Measurements from ENCODE around the gene ANKH.

The ANKH gene

DNA sequence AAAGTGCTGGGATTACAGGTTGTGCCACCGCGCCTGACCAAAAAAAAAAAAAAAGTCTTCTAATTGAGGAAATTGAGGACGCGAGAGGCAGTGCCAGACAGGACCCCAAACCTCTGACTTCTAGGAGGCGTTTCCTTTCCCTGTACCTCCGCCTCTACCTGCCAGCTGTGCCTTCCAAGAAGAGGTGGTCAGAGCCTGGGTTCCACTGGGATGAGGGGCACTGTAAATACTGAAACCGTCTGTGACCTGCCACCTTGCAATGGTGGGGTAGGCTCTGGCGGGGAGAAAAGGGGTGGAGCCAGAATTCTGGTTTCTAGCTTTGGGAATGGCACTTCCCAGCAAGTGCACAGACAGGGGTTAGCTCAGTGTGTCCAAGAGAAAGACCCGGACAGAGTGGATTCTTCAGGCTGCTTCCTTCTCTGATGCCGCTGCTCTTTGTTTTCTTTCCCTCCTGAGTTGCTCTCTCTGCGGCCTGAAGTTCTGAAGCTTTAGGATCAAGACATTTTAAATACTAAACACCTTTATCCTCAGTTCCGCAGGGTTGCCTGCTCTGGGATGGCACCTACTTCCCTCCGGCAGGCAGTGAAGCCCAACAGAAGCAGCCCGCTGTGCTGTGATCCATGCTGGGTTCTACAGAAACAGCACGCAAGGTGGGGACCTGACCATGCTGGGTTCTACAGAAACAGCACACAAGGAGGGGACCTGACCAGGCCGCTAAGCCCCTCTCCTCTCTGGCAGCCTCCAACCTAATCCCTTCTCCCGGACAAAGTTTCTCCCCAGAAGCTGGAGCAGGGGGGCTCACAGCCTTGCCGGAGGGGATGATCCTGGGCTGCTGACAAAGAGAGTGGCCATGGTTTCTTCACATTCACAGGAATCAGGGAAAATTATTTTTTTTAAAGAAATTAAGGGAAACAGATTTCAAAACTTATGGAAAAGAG is 141.9 kb downstream of the ANKH start:
- DNase-seq, result no peak

DNA sequence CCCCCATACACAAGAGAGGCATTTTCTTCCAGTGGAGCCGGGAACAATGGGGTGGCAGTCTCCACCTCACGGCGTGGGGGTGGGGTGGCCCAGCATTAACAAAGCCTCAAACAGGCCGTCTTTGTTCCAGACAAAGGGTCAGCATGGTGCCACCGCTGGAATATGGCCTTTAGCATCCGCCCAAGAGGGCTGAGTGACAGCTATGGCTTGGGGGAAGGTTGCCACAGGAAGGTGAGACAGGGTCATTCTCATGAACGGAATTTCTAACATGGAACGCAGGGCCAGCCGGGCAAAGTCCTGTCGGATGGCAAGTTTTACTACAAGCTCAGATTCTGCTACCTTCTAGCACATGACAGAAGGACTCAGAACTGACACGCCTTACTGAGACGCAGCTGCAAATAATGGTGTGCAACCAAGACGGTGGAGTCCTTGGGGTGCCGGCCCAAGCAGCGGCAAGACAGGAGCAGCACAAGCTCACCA is 143.1 kb downstream of the ANKH start:
- DNase-seq, result no peak

DNA sequence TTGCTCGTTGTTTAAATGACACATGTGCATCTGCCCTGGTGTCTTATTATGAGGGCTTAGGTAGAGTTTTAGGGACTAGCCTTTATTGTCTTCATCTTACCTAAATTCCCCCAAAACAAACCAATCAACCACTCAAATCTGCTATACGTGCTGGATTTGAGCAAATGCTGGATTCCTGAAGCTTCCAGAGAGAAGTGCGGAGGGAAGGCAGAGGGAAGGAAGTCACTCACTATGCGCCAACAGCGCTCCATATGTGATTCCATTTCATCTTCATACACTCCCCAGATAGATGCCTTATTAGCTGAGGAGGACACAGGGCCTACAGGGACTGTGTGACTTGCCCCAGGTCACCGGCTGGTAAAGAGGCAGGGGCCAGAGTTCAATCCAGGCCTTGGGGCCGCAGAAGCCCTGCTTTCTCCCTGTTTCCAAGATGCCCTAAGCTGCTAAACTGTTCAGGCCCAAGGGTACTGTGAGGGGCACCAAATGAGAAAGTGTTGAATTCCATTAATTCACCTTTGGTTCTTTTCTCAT is 143.6 kb downstream of the ANKH start:
- DNase-seq, result no peak

DNA sequence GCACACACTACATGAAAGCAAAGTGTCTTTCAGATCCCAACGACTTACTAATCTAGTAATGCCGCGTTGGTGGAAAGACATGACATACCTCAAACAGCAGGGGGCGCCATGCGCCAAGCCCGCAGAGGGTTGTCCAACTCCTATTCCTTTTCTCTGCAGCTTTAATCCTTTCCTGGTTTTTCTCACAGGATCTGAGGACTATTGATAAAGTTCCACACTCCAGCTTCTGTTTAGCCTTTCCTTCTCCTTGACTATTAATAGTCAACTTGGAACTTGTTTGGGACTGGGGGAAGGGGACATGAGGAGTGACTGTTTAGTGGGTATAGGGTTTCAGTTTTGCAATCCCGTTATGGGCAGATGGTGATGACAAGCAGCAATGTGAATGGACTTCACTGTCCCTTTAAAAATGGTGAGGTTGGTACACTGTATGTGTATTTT is 144.1 kb downstream of the ANKH start:
- peak; percentile 72 for DNase-seq

DNA sequence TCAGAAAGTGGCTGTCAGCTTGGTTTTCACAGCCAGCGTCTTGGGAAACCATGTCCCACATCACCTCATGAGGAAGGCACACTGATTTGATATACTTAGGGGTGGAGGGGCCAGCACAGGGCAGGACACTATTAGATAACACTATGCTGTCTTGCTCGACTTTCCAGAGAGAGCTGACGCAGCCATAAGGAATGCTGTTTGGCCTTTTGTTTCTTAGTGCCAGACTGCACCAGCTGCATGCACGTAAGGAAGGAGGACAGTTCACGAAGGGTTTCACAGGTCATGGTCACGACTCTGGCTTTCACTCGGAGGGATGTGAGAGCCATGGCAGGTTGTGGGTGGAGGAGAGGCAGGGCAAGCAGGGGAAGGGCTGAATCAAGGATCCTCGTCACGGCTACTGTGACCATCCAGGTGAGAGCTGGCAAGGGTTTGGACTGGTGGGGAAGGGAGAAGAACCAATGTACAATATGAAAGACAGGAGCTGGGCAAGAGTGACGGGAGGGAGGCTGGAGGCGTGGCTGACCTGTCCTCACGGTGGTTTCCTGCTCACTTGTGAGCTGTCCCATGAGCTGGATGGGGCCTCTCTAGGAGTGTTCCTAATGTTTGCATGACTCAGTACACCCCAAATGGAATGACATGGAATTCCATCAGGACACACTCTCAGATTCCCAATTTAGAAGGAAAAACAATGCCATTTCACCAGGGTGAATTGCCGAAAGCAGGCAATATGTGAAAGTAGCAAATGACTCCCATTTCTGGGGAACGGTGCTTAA is 145.3 kb downstream of the ANKH start:
- DNase-seq, result no peak

DNA sequence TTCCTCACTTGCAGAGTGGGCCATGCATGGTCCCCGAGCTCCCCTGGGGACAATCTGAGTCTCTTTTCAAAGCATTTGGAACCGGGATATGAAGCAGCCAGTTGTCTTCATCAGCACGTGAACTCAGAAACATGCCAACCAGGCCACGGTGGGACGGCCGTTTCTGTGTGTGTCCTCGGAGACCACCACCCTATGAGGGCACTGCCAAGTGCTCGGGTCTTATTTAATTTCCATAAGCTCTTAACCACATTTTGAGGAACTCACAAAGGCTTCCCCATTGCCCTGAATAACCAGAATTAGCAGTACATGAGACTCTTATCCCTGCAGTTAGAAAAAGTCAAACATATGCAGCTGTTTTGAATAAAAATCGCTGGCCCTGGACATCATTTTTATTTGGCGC is 146.9 kb downstream of the ANKH start:
- DNase-seq, result no peak

DNA sequence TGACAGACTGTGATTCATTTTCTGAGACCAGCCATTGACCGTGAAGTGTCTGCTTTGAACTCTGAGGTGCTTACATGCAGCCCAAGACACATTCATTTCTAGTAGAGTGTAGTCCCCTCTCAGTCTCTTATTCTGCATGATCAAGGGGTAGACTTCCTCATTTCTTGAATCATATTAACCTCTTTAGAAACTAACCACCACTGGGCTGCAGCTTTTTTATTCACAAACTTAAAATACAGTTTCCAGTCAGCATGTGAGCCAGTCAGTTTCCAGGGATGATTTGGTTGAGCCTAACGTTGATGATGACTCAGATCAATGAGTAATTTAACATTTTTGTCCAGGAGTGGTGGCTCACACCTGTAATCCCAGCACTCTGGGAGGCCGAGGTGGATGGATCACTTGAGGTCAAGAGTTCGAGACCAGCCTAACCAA is 147.9 kb downstream of the ANKH start:
- no peak for DNase-seq

DNA sequence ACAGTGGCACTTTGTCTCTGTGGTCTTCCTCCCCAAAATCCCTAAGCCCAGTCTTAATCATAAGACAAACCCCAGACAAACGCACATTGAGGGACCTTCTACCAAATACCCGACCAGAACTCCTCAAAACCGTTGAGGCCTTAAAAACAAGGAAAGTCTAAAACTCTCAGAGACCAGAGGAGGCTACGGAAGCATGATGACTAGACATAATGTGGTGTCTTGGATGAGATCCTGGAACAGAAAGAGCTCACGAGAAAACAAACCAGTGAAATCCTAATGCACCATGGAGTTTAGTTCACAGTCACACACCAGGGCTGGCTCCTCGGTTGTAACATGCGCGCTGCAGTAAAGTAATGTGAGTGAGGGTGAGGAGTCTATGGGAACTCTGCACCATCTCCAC is 148.7 kb downstream of the ANKH start:
- DNase-seq, result no peak

DNA sequence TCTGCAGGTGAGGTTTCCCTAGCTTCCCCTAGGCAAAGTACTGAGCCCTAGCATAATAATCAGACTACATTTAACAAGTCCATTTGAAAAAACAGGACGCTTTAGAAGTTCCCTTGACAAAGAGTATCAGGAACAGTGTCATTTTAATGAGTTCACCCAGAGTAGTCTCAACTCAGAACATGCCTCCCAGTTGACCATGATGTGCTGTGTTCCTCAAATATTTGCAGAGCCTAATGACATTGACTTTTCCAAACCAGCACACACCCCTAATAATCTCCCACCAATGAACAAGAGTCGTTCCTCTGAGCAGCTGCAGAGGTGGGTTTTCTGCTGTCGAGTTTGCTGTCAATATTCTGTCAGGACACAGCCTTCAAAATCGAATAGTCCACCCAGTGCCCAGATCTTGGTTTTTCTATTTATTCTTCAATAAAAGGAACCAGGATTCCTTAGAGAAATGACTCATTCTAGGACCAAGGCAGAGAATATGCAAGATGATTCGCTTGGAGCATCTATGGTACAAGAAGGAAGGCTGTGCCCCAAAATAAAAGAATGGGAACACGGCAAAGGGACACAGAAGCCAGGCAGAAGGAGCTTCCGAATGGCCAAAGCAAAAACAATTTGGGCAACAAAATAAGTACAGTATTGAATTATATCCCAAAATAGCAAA is 149.5 kb downstream of the ANKH start:
- DNase-seq, result no peak

DNA sequence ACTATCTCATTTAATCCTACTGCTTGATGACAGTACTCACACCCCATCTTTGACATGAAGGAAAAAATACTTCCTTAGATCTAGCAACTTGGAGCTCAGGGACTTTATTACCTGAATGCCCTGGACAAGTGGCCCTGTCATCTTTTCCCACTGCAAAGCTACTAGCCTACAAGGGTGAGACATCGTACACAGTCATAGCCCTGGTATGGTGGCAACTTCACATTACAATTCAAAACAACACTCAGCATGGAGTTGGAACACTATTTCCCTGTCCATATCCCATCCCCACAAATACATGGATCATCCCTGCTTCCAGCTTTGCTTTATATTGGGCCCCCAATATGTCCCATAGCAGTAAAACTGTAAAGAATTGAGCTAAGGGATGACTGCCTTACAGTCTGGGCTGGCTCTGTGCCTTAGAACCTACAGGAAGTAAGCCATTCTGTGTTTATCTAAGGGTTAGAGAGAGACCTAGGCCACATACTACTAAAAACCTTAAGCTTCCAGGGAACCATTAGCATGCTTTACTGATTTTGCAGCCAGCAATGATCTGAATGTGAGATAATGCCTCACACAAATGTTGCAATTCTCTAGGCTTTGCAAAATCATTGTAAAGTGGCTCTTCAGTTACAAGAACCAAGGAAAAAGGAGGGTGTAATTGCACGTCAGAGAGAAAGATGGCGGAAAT is 151.2 kb downstream of the ANKH start:
- no peak for DNase-seq

DNA sequence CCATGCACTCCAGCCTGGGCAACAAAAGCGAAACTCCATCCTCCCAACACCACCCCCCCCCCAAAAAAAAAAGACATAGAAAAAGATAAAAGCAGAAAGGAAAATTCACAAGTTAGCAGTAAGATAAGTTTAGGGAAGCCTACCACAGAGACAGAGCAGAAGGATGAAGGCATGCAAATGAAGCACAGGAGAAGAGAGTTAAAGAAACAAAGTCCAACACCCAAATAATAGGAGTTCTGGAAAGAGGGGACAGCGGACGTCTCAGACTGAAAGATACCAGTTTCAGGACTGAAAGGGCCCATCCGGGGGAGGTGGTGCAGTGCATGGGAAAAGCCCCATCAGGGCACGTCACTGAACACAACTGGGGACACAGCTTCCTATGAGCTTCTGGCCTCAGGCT is 152.8 kb downstream of the ANKH start:
- no peak for DNase-seq

DNA sequence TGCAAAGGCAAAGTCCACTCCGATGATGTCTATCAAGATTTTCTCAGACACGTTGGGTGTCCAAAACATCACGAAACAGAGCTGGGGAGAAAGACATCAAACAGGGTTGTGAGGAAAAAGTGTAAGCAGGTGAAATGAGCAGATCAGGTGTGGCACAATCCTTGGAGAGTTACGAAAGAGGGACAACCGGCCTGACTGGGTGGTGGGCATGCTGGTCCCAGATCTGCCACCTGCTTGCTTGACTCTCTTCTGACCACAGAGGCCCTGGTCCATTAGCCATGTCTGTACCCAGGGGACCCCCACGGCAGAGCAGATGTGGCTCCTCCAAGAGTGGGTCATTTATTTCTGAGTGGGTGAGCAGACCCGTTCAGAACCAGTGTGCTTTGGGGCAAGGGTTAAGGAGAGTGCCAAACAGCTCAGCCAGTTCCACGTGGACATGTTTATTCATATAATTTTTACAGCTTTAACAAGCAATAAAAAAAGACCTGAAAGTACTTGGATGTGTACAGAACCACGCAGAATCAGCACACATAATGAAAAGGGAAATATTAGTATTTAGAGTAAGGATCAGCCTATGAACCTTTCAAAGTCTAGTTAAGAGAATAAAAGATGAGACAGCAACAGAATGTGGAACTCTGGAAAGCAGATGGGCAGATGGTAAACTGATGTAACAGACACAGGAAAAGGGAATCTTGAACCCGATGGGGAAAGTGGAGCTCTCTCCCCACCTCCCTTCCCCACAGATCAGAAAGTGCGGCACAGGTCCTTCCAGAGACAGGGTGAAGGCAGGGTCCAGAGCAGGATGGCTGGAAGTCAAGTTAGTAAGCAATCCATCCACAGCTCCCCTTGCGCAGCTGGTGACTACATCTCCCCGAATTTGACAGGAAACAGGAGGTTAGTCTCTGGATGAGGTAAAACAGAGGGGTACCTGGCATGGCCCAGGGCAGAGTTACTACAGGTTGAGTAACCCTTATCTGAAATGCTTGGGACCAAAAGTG is 154.5 kb downstream of the ANKH start:
- DNase-seq, result no peak

DNA sequence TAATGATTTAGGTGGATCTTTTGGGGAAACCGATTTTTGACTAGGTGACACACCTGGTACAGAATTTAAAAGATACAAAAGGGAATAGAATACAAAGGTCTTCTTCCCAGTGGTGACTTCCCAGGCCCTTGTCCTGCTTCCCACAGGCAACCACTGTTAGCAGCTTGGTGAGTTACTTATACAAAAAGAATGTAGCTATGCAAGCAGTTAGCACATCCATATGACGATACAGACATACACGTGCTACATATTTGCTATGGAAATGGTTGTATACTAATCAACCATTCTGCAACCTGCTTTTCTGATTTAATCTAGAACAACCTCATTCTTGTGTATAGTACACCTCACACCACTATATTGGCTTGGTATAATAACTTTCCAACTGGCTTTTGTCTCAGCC is 156.1 kb downstream of the ANKH start:
- DNase-seq, result no peak

DNA sequence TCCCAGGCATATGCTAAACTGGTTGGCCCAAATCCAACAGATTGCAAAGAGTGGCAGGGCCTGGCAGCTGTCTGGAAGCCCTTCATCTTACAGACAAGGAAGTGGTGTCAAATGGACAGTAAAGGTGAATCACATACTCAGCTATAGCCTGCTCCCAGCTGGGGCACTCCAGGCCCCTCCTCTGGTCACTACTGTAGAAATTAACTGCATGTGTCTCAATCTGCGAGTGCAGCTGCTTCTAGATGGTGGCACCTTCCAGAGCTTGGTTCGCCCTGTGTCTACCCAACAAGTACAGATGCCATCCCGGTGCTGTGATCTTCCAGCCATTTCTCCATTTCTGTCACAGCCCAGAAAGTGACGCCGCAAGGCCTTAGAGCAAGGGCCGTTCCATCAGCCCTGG is 156.9 kb downstream of the ANKH start:
- DNase-seq, result no peak

DNA sequence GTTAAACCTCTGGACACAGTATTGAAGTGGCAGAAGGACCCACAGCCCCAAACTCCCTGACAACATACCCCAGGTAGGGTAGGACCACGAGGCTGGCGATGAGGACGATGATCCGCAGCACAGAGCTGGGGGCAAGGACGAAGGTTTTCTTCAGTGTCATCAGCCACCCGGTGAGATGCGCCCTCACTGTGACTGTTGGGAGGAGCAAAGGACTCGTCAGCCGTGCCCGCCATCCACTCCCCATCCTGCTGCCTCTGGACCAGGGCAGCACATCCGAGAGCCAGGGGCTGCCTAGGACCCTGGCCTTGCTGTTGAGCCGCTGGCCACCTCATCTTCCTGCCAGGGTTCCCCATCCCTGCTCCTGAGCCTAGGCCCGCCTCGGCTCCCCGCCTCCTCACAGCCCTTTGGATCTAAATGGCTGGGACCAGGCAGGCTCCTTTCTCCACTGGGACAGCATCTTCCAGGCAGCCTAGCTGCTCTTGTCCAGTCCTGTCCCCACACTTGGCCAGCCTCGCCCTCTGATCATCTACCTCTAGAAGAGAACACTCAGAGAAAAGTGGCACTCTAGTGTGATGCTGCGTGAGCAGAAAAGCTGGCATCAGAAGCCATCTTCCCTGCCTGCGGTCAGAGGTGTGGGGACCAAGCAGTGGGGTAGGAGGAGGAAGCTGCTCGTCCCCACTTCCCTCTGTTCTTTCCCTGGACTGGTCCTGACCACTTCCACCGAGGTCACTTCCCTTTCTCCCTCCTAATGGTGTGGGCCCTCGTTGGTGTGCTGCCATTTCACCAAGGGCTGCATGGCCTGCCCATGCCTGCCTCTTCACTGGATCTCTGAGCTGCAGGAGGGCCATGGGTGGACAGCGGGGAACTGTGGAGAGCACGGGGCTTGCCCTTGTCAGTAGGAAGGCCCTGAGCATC is 157.8 kb downstream of the ANKH start:
- DNase-seq, result no peak

DNA sequence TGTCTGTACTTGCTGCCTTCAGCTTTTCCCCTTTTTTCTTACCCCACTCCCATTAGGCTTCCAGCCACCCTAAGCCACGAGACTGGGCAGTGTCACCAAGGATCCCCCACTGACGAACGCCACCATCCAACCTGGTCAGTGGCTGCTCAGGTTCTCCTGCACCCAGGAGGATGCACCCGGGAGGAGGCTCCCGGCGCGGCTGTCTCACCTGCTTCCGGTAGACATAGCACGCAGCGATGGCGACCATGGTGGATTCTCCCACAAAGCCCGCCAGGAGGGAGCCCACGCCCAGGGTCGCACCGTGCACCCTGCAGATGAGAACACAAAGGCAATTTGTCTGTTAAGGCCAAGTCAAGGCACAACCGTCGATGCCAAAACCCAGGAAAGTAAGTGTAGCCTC is 158.9 kb downstream of the ANKH start:
- DNase-seq, result no peak

DNA sequence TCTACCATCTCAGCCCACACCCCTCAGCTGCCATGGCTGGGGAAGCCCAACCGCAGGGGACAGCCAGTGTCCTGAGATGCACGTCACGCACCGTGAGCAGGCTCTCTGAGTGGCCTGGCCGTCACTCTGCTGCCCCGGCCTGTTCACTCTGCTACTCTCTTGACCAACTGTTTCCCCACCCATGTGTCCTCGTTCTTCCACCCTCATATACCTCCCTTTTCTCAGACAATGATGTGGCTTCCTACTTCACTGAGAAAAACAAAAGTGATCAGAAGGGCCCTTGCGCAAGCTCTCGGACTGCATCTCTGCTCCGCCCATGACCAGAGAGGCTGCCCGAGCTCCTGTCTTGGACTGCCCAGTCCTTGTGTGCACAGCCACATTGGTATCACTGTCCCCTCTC is 159.4 kb downstream of the ANKH start:
- no peak for DNase-seq

DNA sequence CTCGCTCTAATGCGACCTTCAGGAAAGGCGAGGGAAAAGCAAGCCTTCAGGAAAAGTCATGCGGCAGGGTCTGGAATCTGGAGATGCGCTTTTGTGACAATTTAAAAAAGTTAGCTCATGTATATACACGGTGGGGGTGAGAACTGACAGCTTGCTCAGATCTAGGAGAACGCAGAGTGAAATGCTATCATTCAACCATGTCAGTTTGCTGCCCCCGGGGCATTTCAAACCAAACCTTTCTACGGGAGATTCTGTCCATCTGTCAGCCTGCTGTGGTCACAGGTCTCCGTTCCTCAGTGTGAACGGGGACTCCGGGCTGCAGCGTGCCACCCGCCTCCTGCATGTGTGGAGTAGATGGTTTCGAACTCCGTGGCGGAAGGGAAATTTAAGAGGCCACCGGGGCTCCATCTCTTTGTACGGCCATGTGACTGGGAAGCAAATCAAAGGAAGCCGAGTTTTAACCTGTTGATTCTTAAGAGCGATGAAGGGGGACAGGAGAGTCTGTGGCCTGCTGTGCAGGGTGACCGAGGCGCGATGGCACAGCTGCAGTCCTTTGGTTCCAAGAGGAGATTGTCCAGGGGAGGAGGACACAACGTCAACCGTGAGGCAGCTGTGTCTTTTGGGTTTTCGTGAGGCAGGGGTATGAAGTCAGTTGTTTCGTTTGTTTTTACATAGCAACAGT is 161.1 kb downstream of the ANKH start:
- DNase-seq, result no peak

DNA sequence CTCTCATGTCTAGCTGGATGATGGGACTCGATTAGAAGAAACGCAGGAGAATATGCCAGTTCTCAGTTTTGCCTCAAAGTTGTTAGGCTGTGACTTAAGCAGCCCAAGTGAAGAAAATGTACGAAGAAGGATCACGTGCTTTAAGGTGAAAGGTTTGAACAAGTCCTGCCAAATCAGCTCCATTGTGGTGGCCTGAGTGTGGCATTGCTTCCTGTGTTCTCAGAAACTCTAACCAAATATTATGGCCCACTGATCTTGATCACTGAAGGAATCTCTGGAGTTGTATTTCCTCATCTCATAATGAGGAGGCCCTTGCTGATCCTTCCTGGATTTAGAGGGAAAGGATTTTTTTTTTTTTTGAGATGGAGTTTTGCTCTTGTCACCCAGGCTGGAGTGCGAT is 163.0 kb downstream of the ANKH start:
- DNase-seq, result no peak

All from CD4-positive, alpha-beta T cell treated with Interleukin-4 for 4 hours (primary cell).